ENCODE data around the gene ADAMTSL2.

The ADAMTSL2 gene

GRCh38 chr9:133502112-133502511 is 32.4 kb upstream of the ADAMTSL2 start:
- DNase-seq, result no peak

- no peak for DNase-seq
Observed at GRCh38 chr9:133505186-133505830, 29.2 kb upstream of the ADAMTSL2 start.

DNA sequence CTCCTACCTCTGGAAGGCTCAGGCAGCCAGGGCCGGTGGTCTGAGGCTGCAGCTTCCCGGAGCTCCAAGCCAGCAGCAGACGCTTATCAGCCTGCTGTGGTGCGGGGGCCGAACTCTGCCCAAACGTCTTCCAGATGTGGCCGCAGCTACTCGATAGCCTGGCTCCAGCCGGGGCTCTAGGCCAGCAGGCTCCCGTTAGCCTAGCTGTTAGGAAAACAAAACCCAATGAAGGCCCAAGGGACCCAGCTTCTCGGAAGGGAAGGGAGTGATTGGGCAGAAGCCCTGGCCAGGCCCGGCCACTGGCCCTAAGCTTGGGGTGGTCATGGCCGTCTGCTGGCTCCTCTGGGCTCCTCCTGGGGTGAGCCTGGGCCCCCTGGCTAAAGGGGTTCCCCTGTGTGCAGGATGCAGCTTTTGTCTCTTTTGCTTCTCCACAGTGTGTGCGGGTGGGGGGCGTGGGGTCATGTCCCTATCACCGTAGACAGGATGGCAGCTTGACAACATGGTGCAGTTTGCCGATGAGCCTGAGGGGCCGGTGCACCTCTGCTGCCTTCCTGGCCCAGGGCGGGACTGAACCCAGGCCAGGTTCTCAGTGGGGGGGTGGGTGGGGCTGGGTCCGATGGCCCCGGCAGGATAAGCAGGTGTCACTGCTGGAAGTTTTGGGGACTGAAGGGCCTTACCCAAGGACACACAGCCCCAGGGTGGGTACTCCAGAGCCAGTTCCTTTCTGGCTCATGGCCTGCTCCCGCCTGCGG is 28.4 kb upstream of the ADAMTSL2 start:
- DNase-seq, result no peak

DNA sequence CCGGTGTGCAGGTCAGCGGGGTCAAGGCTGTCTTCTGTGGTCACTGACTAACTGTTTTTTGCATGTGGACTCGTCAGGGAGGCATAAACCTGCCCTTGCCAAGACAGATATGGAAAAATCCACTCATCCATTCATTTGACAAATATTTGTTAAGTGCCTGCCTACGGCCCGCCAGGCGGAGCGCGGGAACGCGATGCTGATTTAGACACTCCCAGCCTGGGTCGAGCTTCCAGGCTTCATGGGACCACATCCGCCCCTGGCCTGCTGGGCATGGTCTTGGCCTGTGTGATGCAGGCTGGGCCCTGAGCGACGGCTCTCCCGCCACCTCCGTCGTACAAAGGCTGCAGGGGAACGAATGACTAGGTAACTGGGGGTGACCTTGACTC is 27.9 kb upstream of the ADAMTSL2 start:
- DNase-seq, result no peak

GRCh38 chr9:133507246-133507965 is 27.1 kb upstream of the ADAMTSL2 start:
- DNase-seq, result no peak

GRCh38 chr9:133508046-133508445 is 26.5 kb upstream of the ADAMTSL2 start:
- no peak for DNase-seq

DNA sequence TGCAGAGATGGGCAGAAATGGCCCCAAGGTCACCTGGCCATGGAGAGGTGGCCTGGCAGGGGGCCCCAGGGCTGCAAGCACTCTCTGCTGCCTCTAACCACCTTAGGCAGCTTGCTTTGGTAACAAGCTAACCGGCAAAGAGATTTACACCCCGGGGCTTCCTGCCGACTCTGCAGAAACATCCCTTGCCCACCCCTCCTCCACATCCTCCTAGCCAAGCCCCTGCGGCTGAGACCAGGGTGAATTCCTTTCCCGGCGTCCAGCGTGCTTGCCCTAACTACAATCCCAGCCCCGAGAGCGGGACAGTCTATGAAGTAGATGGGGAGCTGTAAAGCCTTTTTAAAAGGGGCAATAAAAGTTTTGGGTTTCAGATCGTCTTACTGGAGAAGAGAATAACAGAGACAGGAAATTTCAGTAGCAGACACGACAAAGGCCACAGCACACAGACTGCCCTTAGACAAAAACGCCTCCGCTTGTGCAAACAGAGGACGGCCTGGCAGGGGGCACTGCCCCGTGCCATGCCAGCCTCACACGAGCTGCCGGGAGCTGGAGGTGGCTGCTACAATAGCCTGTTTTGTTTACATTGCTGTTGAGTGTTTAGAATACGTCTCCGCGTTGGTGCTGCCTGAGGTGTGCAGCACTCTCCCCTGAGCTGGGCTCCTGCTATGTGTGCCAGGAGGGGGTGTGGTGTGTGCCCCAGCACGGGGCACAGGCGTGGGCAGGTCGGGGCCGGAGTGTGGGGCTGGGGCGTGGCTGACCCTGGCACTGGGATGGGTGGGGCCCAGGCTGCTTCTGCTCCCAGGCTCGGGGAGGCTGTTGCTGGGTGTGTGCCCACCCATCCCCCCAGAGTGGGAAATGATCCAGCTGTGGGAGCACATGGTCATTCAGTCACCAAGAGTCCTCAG is 25.1 kb upstream of the ADAMTSL2 start:
- no peak for DNase-seq

DNA sequence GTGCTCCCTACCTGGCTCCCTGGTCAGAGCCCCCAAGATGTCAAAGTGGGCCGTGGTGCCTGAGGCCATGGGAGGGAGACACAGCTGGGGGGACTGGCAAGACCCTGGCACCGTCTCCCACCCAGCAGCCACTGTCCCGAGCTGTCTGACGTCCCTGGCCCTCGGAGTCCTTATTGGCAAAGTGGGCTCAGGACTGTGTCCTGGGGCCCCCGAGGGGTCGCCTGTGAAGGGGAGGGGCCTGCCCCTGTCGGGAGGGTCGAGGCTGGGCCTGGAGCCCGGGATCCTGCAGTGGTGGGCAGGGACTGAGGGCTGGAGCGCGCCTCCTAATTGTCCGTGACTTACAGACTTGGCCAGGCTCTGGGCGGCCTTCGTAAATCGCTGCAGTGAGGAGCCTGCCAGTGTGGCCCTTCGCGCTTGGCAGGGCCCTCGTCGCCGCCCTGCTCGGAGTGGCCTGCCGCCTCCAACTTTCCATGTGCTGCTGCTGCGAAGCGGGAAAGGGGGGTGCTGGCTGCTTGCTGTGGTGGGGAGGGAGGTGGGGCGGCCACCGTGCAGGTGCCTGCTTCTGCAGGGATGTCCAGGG is 23.5 kb upstream of the ADAMTSL2 start:
- no peak for DNase-seq

GRCh38 chr9:133511607-133512006 is 22.9 kb upstream of the ADAMTSL2 start:
- DNase-seq, result no peak

GRCh38 chr9:133512253-133513213 is 22.0 kb upstream of the ADAMTSL2 start:
- DNase-seq, result no peak

- DNase-seq, result no peak
Observed at GRCh38 chr9:133513214-133514100, 21.0 kb upstream of the ADAMTSL2 start.

DNA sequence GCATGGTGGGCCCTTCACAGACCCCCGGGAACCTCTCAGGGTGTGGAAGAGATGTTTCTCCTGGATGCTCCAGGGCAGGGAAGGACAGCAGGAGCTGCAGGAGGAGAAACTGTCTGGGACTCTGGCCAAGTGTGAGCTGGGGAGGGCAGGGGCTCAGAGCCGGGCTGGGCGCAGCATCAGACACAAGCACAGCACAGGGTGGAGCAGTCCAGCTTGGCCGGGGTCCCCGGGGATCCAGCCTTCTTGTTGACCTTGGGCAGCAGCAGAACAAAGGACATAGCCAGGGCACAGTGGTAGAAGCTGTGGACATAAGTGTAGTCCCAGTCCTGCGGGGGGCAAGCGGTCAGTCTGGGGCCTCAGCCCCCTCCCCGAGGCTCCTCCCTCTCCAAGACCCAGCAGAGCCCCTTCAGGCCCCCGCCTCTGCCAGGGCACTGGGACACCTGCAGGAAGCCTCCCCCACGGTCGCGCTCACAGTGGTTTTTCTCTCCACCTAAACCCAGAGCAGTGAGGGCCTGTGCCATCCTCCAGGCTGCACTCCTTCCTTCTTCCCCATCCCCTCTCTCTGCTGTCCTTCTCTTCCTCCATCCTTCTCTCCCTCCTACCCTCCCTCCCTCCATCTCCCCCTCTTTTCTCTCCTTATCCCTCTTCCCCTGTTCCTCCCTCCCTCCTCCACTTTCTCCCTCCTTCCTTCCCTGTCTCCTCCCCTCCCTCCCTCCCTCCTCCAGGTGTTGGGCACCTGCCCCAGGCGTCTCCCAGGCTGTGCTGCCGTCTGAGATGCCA is 19.9 kb upstream of the ADAMTSL2 start:
- DNase-seq, result no peak

DNA sequence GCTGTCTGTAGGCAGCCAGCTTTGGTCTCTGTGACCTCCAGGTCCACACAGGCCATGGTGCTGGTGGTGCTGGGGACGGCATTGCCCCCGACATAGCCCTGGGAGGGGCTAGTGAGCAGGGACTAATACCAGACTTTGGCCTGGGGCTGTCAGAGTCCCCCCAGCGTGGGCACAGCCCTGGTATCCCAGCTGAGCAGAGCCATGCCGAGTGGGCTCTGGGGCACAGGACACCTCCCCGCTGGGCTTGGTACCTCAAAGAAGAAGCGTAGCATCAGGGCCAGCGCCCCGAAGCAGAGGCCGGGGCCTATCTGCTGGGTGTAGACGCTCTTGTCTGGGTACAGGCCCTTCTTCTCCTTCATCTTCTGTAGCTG is 19.3 kb upstream of the ADAMTSL2 start:
- no peak for DNase-seq

GRCh38 chr9:133515615-133516255 is 18.8 kb upstream of the ADAMTSL2 start:
- DNase-seq, result no peak

- no peak for DNase-seq
Observed at GRCh38 chr9:133516256-133516960, 18.1 kb upstream of the ADAMTSL2 start.

DNA sequence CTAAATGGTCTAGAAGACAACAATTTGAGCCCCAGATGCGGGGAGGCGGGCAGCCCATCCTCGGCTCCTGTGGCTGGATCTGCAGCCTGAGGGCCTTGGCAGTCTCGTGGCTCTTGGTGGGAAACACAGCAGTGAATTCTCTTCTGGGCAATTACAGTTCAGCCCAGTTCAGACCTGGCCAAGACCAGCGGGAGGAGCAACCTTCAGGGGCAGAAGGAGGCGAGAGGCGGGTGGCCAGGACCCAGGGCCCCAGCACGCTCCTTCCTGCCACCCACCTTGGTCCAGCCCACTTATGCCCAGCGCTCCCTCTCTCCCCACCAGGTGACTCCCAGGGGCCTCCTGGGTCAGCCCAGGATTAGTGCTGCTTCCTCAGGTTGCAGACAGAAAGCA is 17.5 kb upstream of the ADAMTSL2 start:
- no peak for DNase-seq

- no peak for DNase-seq
Observed at GRCh38 chr9:133517711-133518110, 16.8 kb upstream of the ADAMTSL2 start.

DNA sequence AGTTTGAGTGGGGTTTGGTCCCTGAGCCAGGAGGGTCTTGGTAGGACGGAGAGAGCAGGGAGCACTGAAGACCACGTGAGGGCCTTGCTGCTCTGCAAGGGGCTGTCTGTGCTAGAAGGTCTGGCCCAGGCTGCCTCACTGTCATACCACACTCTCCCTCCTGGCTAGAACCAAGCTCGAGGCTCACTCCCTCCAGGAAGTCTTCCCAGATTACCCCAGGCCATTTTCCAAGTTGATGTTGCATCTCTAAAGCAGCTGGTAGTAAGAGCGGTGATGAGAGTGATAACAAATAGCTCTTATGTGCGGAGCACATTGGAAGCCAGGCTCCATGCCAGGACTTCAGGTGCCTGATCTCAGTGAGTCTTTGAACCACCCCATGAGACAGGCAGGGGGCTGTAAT is 16.3 kb upstream of the ADAMTSL2 start:
- no peak for DNase-seq

Data from NCI-H1048 (cell line).